Tibial nerve (tissue), 4 donors: ENCODE results near the gene ACBD6. TPM values are rescaled to one million over a fixed set of nuclear protein-coding genes. Genes with fewer than 3 reads are reported as not detected.

Source experiments
- DNase-seq, 2 donors: peaks; one replicate each; pipeline ENCODE4 v3.0.0-alpha.2; 2019; ENCODE audit warnings: low spot score in 2 of 2
- H3K27ac ChIP-seq, 4 donors: fragments of 200-600 bp; sonication (generic) in 3 of 4; one replicate each; pipeline ENCODE4 v1.5.1; 2017 to 2019; ENCODE audit warnings: mild to moderate bottlenecking in 1 of 4
- H3K27me3 ChIP-seq, 2 donors: fragments of 200-600 bp; sonication (generic) in 1 of 2; one replicate each; pipeline versions ENCODE4 v1.5.1 to v1.6.0; 2017 to 2019
- H3K36me3 ChIP-seq, 3 donors: fragments of 200-600 bp; sonication (generic); one replicate each; pipeline ENCODE4 v1.5.1; 2018 to 2019
- H3K4me1 ChIP-seq, 4 donors: fragments of 200-600 bp; sonication (generic) in 3 of 4; one replicate each; pipeline ENCODE4 v1.5.1; 2017 to 2019
- H3K4me3 ChIP-seq, 4 donors: fragments of 200-600 bp; sonication (generic) in 3 of 4; one replicate each; pipeline ENCODE4 v1.5.1; 2017 to 2019; ENCODE audit warnings: mild to moderate bottlenecking in 1 of 4, moderate library complexity in 1 of 4
- H3K9me3 ChIP-seq, 4 donors: fragments of 200-600 bp; sonication (generic) in 3 of 4; one replicate each; pipeline ENCODE4 v1.5.1; 2017 to 2019
- EP300 ChIP-seq, 2 donors: sonication (generic); formaldehyde crosslinking; IDR thresholded peaks; one replicate each; pipeline ENCODE4 v1.6.1; 2017; ENCODE audit warnings: antibody characterized with exemption in 2 of 2, mild to moderate bottlenecking in 1 of 2
- POLR2A ChIP-seq, 2 donors: fragments of 450-650 bp; IDR thresholded peaks; one replicate each; pipeline ENCODE4 v1.6.1; 2017; ENCODE audit warnings: antibody characterized with exemption in 2 of 2, mild to moderate bottlenecking in 2 of 2, moderate library complexity in 2 of 2
- WGBS, 2 donors: methylation state at CpG; one replicate each; pipeline ENCODE4 v1.1.5; 2018; 5-methylcytosine and 5-hydroxymethylcytosine counted together
- total RNA-seq, 4 donors: library from RNA; depleted of rRNA; stranded (reverse); fragments of >200 nt; gene quantifications; one replicate each; pipeline ENCODE4 v1.1.0, GENCODE V29; 2016
- TF ChIP-seq, protein P1 (sequence below), 5 experiments: fragments of 200-600 bp in 3 of 5; fragments of 450-650 bp in 2 of 5; sonication (generic) in 3 of 5; IDR thresholded peaks; one replicate each; pipeline ENCODE4 v1.5.1; 2016 to 2019; ENCODE audit warnings: antibody characterized with exemption in 5 of 5, mild to moderate bottlenecking in 3 of 5, moderate library complexity in 2 of 5

The ACBD6 gene
- total RNA-seq, 4 donors from 2014 or later = 55.7 to 61.8 (median 57.2) TPM

DNA sequence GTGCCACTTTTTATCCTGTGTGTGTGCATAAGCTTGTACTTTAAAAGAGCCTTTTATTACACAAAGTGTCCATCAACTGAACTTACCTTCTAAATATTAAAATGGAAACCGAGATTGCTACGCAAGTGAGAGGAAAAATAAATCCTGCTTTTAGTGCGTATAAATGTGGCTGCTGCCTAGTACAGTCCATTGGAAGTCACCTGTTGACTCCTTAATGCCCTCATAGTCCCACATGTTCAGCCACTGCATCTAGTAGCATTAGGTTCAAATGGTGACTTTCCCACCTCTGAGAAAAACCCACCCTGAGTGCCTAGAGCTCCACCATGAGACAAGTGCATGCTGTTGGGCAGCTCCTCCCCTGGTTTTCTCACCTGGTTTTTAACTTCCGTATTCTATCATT is 219.3 kb downstream of the ACBD6 start:
- TF ChIP-seq POLR2A (IDR thresholded peaks at IDR 0.05) (no peak), EP300 (IDR thresholded peaks at IDR 0.05) (no peak)
- TF ChIP-seq, protein P1, sequence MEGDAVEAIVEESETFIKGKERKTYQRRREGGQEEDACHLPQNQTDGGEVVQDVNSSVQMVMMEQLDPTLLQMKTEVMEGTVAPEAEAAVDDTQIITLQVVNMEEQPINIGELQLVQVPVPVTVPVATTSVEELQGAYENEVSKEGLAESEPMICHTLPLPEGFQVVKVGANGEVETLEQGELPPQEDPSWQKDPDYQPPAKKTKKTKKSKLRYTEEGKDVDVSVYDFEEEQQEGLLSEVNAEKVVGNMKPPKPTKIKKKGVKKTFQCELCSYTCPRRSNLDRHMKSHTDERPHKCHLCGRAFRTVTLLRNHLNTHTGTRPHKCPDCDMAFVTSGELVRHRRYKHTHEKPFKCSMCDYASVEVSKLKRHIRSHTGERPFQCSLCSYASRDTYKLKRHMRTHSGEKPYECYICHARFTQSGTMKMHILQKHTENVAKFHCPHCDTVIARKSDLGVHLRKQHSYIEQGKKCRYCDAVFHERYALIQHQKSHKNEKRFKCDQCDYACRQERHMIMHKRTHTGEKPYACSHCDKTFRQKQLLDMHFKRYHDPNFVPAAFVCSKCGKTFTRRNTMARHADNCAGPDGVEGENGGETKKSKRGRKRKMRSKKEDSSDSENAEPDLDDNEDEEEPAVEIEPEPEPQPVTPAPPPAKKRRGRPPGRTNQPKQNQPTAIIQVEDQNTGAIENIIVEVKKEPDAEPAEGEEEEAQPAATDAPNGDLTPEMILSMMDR (IDR thresholded peaks at IDR 0.05) = no peak
- H3K36me3 ChIP-seq = peaks cover 0 to 38% (median 0%) of the 10 kb centered on the region in 3 donors
- H3K4me3 ChIP-seq = no peak overlapping the region
- DNase-seq = no peak
- H3K4me1 ChIP-seq = peaks cover 0 to 6% (median 0%) of the 10 kb centered on the region in 4 donors
- 93 to 96% methylated on average over 4 of the region's 4 CpGs for WGBS, 2 donors
- no peaks in the 10 kb centered on the region for H3K27me3 ChIP-seq
- no peak overlapping the region for H3K27ac ChIP-seq
- H3K9me3 ChIP-seq = no peaks in the 10 kb centered on the region

DNA sequence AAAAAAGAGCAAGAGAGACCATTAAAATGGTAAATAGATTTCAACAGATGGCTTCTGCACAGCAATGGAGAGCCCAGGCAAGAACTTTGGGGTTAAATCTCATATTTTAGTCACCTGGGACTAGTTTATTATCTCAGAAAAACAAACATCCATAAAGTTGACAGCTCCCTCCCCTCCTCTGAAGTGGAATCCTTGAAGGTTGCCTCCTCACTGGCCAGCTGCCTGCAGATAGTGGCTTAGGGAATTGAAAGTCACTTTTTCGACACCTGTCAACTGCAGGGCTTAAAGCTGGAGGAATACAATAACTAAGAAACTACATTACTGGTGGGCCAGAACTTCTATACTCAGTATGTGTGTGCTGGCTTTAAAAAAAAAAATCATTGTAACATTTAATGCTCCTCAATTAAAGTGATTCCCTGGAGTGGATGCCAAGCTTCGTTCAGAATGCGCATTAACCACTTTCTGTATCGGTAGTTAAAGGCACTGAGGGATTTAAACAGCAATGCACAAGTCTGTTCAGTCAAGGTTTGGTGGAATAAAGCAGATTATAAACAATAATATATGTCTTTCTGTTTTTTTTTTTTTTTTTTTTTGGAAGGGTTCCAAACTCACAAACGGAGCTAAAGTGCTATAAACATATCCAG is 219.9 kb downstream of the ACBD6 start:
- Histone ChIP-seq H3K9me3 (no peaks in the 10 kb centered on the region), H3K27ac (no peak overlapping the region), H3K4me1 (peaks cover 0 to under 1% (median 0%) of the 10 kb centered on the region in 4 donors), H3K4me3 (no peak overlapping the region), H3K27me3 (no peaks in the 10 kb centered on the region), H3K36me3 (peaks cover 0 to 40% (median 0%) of the 10 kb centered on the region in 3 donors)
- DNase-seq = no peak
- WGBS, 2 donors = 70 to 71% methylated on average over 5 of the region's 5 CpGs
- TF ChIP-seq EP300 (IDR thresholded peaks at IDR 0.05) (no peak), POLR2A (IDR thresholded peaks at IDR 0.05) (no peak)
- TF ChIP-seq, protein P1 (IDR thresholded peaks at IDR 0.05) = no peak

DNA sequence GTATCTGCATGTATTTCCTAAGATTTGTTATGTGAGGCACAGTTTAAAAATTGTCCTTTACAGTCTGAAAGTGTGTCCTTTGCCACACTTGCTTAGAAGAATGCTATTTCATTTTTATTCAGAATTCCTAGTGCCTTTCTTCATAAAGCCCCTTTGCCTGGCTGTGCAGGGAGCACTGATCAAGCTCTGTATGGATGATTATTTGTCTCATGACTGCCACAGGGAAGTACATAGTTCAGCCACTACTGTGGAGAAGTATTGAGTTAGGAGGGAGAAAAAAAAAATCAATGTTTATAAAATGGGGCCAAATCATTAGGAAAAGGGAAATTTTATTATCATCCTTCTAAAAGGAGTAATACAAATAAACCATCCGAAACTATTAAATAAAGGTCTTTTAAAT is 220.9 kb downstream of the ACBD6 start:
- no peak overlapping the region for H3K4me3 ChIP-seq
- H3K27ac ChIP-seq = no peak overlapping the region
- WGBS, 2 donors = 87 to 93% methylated on average over 1 of the region's 1 CpG

DNA sequence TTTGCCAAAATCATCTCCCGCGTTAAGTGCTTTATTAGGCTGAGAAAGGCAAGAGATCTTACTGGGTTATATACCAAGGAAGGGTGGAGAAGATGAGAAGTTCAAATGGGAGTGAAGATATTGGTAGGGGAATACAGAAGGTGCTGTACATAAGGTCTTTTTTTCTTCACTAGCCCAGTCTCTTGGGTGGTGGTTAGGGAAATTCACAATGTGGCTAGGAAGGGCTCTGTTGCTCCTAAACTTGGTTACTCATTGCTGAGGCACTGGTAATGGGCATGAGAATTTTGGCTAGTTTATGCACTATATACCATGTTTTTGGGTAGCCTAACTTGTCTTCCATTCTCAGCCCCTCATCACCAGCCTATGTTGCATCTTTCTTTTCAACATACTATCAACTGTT is 221.8 kb downstream of the ACBD6 start:
- WGBS, 2 donors = 98% methylated on average over 2 of the region's 2 CpGs
- H3K9me3 ChIP-seq = no peaks in the 10 kb centered on the region
- DNase-seq = no peak
- H3K36me3 ChIP-seq = peaks cover 0 to 48% (median 0%) of the 10 kb centered on the region in 3 donors
- no peak overlapping the region for H3K27ac ChIP-seq
- no peaks in the 10 kb centered on the region for H3K27me3 ChIP-seq
- no peak overlapping the region for H3K4me3 ChIP-seq
- H3K4me1 ChIP-seq = peaks cover 0 to 19% (median 0%) of the 10 kb centered on the region in 4 donors
- no peak for TF ChIP-seq POLR2A (IDR thresholded peaks at IDR 0.05)
- TF ChIP-seq, protein P1 (IDR thresholded peaks at IDR 0.05) = no peak
- no peak for TF ChIP-seq EP300 (IDR thresholded peaks at IDR 0.05)

More for the DNA sequence above, 220.9 kb downstream of the ACBD6 start:
- no peak for TF ChIP-seq EP300 (IDR thresholded peaks at IDR 0.05)
- no peak for TF ChIP-seq POLR2A (IDR thresholded peaks at IDR 0.05)
- TF ChIP-seq, protein P1 (IDR thresholded peaks at IDR 0.05) = no peak
- Histone ChIP-seq H3K36me3 (peaks cover 0 to 42% (median 0%) of the 10 kb centered on the region in 3 donors), H3K27me3 (no peaks in the 10 kb centered on the region), H3K4me1 (peaks cover 0 to 10% (median 0%) of the 10 kb centered on the region in 4 donors), H3K9me3 (no peaks in the 10 kb centered on the region)
- no peak for DNase-seq

DNA sequence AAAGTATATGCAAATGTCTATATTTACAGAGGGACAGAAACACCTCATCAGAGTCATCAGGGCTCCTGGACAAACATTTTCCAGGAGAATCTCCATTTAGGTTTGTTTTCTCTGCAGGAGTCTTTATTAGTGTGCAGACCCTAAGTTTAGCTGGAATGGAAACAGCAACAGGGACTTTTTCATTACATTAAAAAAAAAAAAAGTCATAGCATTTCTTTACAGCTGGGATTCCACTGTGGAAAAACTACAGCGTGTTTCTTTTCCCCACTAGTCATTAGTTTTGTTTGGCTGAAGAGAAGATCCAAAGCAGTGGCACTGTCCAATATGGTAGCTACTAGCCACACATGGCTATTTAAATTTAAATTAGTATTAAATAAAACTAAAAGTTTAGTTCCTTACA is 222.7 kb downstream of the ACBD6 start:
- WGBS, 2 donors = 85 to 86% methylated on average over 1 of the region's 1 CpG
- Histone ChIP-seq H3K36me3 (peaks cover 0 to 48% (median 0%) of the 10 kb centered on the region in 3 donors), H3K4me3 (no peak overlapping the region), H3K27ac (no peak overlapping the region), H3K9me3 (no peaks in the 10 kb centered on the region), H3K27me3 (no peaks in the 10 kb centered on the region), H3K4me1 (peaks cover 0 to 20% (median 0%) of the 10 kb centered on the region in 4 donors)
- no peak for TF ChIP-seq EP300 (IDR thresholded peaks at IDR 0.05)
- TF ChIP-seq, protein P1 (IDR thresholded peaks at IDR 0.05) = no peak
- TF ChIP-seq POLR2A (IDR thresholded peaks at IDR 0.05) = no peak
- no peak for DNase-seq
